Measurements from ENCODE around the gene A3GALT2.

A3GALT2 gene

DNA sequence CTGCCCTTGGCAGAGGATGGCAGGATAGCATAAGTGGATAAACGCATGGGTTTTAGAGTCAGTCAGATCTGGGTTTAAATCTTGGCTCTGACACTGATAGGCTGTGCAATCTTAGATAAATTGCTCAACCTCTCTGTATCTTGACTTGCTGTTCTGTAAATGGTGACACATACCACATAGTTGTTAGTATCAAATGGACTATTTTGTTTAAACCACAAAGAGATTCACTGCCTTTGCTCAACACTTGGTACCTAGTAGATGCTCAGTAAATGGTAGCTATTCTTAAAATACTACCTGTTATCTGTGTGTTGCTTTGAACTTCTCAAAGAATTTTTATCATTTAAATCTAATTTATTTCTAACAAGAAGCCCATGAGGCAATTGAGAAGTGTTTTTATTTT lies 39.5 kb upstream of the A3GALT2 start:
- CTCF ChIA-PET: interaction anchor here (1.2 kb wide), 1 partner anchor 65 kb away, joined by 4 read pairs; no protein-coding TSS in a partner anchor
- POLR2A ChIA-PET: no interaction called here
- no peak for TF ChIP-seq CTCF (IDR thresholded peaks at IDR 0.05; ENCODE audit: control extremely low read depth, extremely low read depth, low read depth, missing control alignments)

DNA sequence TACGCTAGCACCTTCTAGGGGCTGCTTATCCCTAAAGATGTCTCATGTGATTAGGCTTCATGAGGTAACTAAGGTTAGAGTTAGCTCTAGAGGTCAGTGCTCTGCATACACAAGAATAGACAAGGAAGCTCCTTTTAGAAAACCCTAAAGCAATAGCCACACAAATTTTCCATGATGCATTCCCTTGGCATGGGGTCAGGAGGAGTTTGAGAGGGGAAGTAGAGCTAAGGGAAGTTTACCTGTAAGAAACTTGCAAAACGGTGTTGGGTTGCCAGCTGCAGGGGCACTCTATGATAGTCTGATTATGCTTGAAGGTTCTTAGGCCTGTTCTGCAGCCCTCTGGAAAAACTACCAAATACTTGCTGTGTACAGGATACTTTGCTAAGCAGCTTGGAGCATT lies 39.0 kb upstream of the A3GALT2 start:
- CTCF ChIA-PET: interaction anchor here (1.2 kb wide), 1 partner anchor 64 kb away, joined by 4 read pairs; no protein-coding TSS in a partner anchor
- DNase-seq (ENCODE audit: extremely low spot score): no peak
- POLR2A ChIA-PET: no interaction called here
- TF ChIP-seq CTCF (IDR thresholded peaks at IDR 0.05; ENCODE audit: control extremely low read depth, extremely low read depth, low read depth, missing control alignments): no peak

More for the DNA sequence above, 39.5 kb upstream of the A3GALT2 start:
- DNase-seq (ENCODE audit: extremely low spot score): no peak

- POLR2A ChIA-PET: no interaction called here
- no peak for DNase-seq (ENCODE audit: extremely low spot score)
- CTCF ChIA-PET: interaction anchor here (0.6 kb wide), 1 partner anchor 20 kb away, joined by 3 read pairs; no protein-coding TSS in a partner anchor
- TF ChIP-seq CTCF (IDR thresholded peaks at IDR 0.05; ENCODE audit: control extremely low read depth, extremely low read depth, low read depth, missing control alignments): no peak
Observed at GRCh38 chr1:33358795-33359503, 38.1 kb upstream of the A3GALT2 start.

- ChIA-PET CTCF (no interaction called here), POLR2A (no interaction called here)
- no peak for DNase-seq (ENCODE audit: extremely low spot score)
- no peak for TF ChIP-seq CTCF (IDR thresholded peaks at IDR 0.05; ENCODE audit: control extremely low read depth, extremely low read depth, low read depth, missing control alignments)
Observed at GRCh38 chr1:33358114-33358794, 37.4 kb upstream of the A3GALT2 start.

DNA sequence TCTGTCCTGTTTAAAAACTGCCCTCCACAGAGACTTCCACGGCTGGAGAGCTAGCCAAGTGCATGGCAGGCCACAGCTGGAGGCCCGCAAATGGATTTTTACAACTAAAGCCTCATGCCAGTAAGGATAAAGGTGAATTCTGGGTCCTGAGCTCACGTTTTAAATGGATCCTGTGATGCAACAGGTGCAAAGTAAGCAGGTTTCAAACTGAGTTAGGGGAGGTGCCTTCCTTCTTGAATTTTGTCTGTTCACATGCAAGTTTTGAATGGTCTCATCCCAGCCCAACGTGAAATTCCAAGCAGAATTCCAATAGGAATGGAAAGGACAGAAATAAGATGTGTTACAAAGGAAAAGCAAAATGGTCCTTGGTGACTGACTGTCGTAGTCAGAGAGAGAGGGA lies 36.2 kb upstream of the A3GALT2 start:
- CTCF ChIA-PET: interaction anchor here (1.2 kb wide), 1 partner anchor 62 kb away, joined by 4 read pairs; no protein-coding TSS in a partner anchor
- DNase-seq (ENCODE audit: extremely low spot score): no peak
- TF ChIP-seq CTCF (IDR thresholded peaks at IDR 0.05; ENCODE audit: control extremely low read depth, extremely low read depth, low read depth, missing control alignments): no peak
- POLR2A ChIA-PET: no interaction called here

- no peak for DNase-seq (ENCODE audit: extremely low spot score)
- POLR2A ChIA-PET: no interaction called here
- TF ChIP-seq CTCF (IDR thresholded peaks at IDR 0.05; ENCODE audit: control extremely low read depth, extremely low read depth, low read depth, missing control alignments): no peak
- CTCF ChIA-PET: interaction anchor here (0.8 to 2.5 kb wide), 5 partner anchors 10 to 59 kb away, joined by 3 to 9 read pairs (median 3); no protein-coding TSS in a partner anchor
Observed at GRCh38 chr1:33354707-33355316, 33.9 kb upstream of the A3GALT2 start.
